ENCODE results near the gene DPF3.

The DPF3 gene

GRCh38 chr14:72673179-72673578 is 220.7 kb downstream of the DPF3 start:
- DNase-seq: no peak

GRCh38 chr14:72666610-72667009 is 227.3 kb downstream of the DPF3 start:
- no peak for DNase-seq

- no peak for DNase-seq
These were observed 228.6 kb downstream of the DPF3 start for GRCh38 chr14:72665259-72665658.

GRCh38 chr14:72664651-72665050 is 229.2 kb downstream of the DPF3 start:
- DNase-seq: no peak

GRCh38 chr14:72663956-72664650 is 229.8 kb downstream of the DPF3 start:
- DNase-seq: no peak

- no peak for DNase-seq
These were observed 230.8 kb downstream of the DPF3 start for GRCh38 chr14:72663076-72663487.

- DNase-seq: no peak
These were observed 231.7 kb downstream of the DPF3 start for GRCh38 chr14:72662214-72662613.

- DNase-seq: no peak
These were observed 236.5 kb downstream of the DPF3 start for GRCh38 chr14:72657214-72657921.

GRCh38 chr14:72653026-72653425 is 240.9 kb downstream of the DPF3 start:
- no peak for DNase-seq

- no peak for DNase-seq
These were observed 241.7 kb downstream of the DPF3 start for GRCh38 chr14:72652179-72652578.

- no peak for DNase-seq
These were observed 242.2 kb downstream of the DPF3 start for GRCh38 chr14:72651714-72652113.

- DNase-seq: no peak
These were observed 242.8 kb downstream of the DPF3 start for GRCh38 chr14:72651081-72651480.

GRCh38 chr14:72649603-72650227 is 244.2 kb downstream of the DPF3 start:
- no peak for DNase-seq

GRCh38 chr14:72647782-72648181 is 246.1 kb downstream of the DPF3 start:
- DNase-seq: no peak

- no peak for DNase-seq
These were observed 246.9 kb downstream of the DPF3 start for GRCh38 chr14:72646861-72647528.

- DNase-seq: no peak
These were observed 248.2 kb downstream of the DPF3 start for GRCh38 chr14:72645706-72646105.

GRCh38 chr14:72644758-72645489 is 249.0 kb downstream of the DPF3 start:
- DNase-seq: no peak

- no peak for DNase-seq
These were observed 249.9 kb downstream of the DPF3 start for GRCh38 chr14:72644038-72644437.

- DNase-seq: no peak
These were observed 250.5 kb downstream of the DPF3 start for GRCh38 chr14:72643317-72643801.

- no peak for DNase-seq
These were observed 252.9 kb downstream of the DPF3 start for GRCh38 chr14:72640911-72641485.

GRCh38 chr14:72638021-72638420 is 255.9 kb downstream of the DPF3 start:
- DNase-seq: no peak

GRCh38 chr14:72636871-72637270 is 257.0 kb downstream of the DPF3 start:
- no peak for DNase-seq
